22Rv1 (cell line): ENCODE data around the gene TERT.

Experiments
- H3K27ac ChIP-seq: fragments of 450-650 bp; 2 replicates; pipeline ENCODE4 v1.5.1; 2017
- CTCF ChIP-seq: fragments of 450-650 bp; IDR thresholded peaks from 2 replicates; pipeline ENCODE4 v1.5.1; 2017; ENCODE audit warnings: mild to moderate bottlenecking
- ZFX ChIP-seq: fragments of 450-650 bp; IDR thresholded peaks from 2 replicates; pipeline ENCODE4 v1.6.1; 2017; ENCODE audit warnings: antibody characterized with exemption, borderline replicate concordance

TERT gene

GRCh38 chr5:1298723-1299510 is 4.0 kb upstream of the TERT start:
- H3K27ac ChIP-seq: no peak overlapping the region
- TF ChIP-seq ZFX (no peak), CTCF (no peak)

- TF ChIP-seq ZFX: no peak
- TF ChIP-seq CTCF: no peak
- no peak overlapping the region for H3K27ac ChIP-seq
Observed at GRCh38 chr5:1298067-1298551, 3.2 kb upstream of the TERT start.

GRCh38 chr5:1297243-1297642 is 2.4 kb upstream of the TERT start:
- H3K27ac ChIP-seq: no peak overlapping the region
- TF ChIP-seq ZFX (no peak), CTCF (no peak)

GRCh38 chr5:1295650-1296037 is 776 bp upstream of the TERT start:
- no peak overlapping the region for H3K27ac ChIP-seq
- TF ChIP-seq CTCF (no peak), ZFX (no peak)

- H3K27ac ChIP-seq: no peak overlapping the region
- TF ChIP-seq ZFX (no peak), CTCF (no peak)
Observed at GRCh38 chr5:1294206-1294834, 548 bp downstream of the TERT start.

- H3K27ac ChIP-seq: no peak overlapping the region
- TF ChIP-seq CTCF (no peak), ZFX (no peak)
Observed at GRCh38 chr5:1293416-1294205, 1.3 kb downstream of the TERT start.
